Parathyroid adenoma (tissue), 2 donors: Measurements from ENCODE around the gene CLIP1.

Source experiments
- H2AFZ ChIP-seq: fragments of 300-600 bp; sonication (generic); one replicate; pipeline ENCODE4 v1.7.0; 2017; ENCODE audit warnings: antibody characterized with exemption, mild to moderate bottlenecking
- H3K27ac ChIP-seq: fragments of 300-600 bp; sonication (generic); one replicate; pipeline ENCODE4 v1.7.0; 2017
- H3K27me3 ChIP-seq: fragments of 300-600 bp; sonication (generic); one replicate; pipeline ENCODE4 v1.7.0; 2017; ENCODE audit warnings: low read length; ENCODE audit not compliant: control insufficient read depth, insufficient read depth
- H3K36me3 ChIP-seq: fragments of 300-600 bp; sonication (generic); one replicate; pipeline ENCODE4 v1.7.0; 2017; ENCODE audit warnings: low read length; ENCODE audit not compliant: control insufficient read depth, insufficient read depth
- H3K4me1 ChIP-seq: fragments of 300-600 bp; sonication (generic); one replicate; pipeline ENCODE4 v1.7.0; 2017; ENCODE audit warnings: control low read depth
- H3K4me2 ChIP-seq: fragments of 300-600 bp; sonication (generic); one replicate; pipeline ENCODE4 v1.7.0; 2017; ENCODE audit warnings: low read length
- H3K4me3 ChIP-seq: fragments of 300-600 bp; sonication (generic); one replicate; pipeline ENCODE4 v1.7.0; 2017; ENCODE audit warnings: low read depth, low read length
- H3K79me2 ChIP-seq: fragments of 300-600 bp; sonication (generic); one replicate; pipeline ENCODE4 v1.7.0; 2017; ENCODE audit warnings: control low read depth
- H3K9ac ChIP-seq: fragments of 300-600 bp; sonication (generic); one replicate; pipeline ENCODE4 v1.7.0; 2017; ENCODE audit warnings: mild to moderate bottlenecking
- H3K9me3 ChIP-seq: fragments of 300-600 bp; sonication (generic); one replicate; pipeline ENCODE4 v1.7.0; 2017; ENCODE audit warnings: low read length; ENCODE audit not compliant: control insufficient read depth
- CTCF ChIP-seq: fragments of 300-600 bp; sonication (generic); IDR thresholded peaks from one replicate; pipeline ENCODE4 v1.7.0; 2017; ENCODE audit warnings: antibody characterized with exemption, mild to moderate bottlenecking
- donor health status: primary hyperparathyroidism.

CLIP1 gene

GRCh38 chr12:122293081-122293480 is 129.4 kb downstream of the CLIP1 start:
- no peaks in the 10 kb centered on the region for H3K9me3 ChIP-seq
- H3K4me2 ChIP-seq, result no peak overlapping the region
- no peak overlapping the region for H2AFZ ChIP-seq
- no peaks in the 10 kb centered on the region for H3K36me3 ChIP-seq
- H3K4me1 ChIP-seq, result no peaks in the 10 kb centered on the region
- no peaks in the 10 kb centered on the region for H3K27me3 ChIP-seq
- H3K9ac ChIP-seq, result no peak overlapping the region
- peaks cover 2% of the 10 kb centered on the region for H3K79me2 ChIP-seq
- TF ChIP-seq CTCF, result no peak
- no peak overlapping the region for H3K27ac ChIP-seq
- H3K4me3 ChIP-seq, result no peak overlapping the region

GRCh38 chr12:122291431-122291830 is 131.0 kb downstream of the CLIP1 start:
- no peaks in the 10 kb centered on the region for H3K4me1 ChIP-seq
- no peaks in the 10 kb centered on the region for H3K27me3 ChIP-seq
- H3K9ac ChIP-seq, result no peak overlapping the region
- no peak overlapping the region for H2AFZ ChIP-seq
- H3K4me3 ChIP-seq, result no peak overlapping the region
- no peak overlapping the region for H3K4me2 ChIP-seq
- H3K9me3 ChIP-seq, result no peaks in the 10 kb centered on the region
- no peak for TF ChIP-seq CTCF
- H3K27ac ChIP-seq, result no peak overlapping the region
- H3K36me3 ChIP-seq, result no peaks in the 10 kb centered on the region
- H3K79me2 ChIP-seq, result peaks cover 2% of the 10 kb centered on the region

- no peaks in the 10 kb centered on the region for H3K79me2 ChIP-seq
- H3K4me3 ChIP-seq, result no peak overlapping the region
- no peaks in the 10 kb centered on the region for H3K36me3 ChIP-seq
- H3K4me2 ChIP-seq, result no peak overlapping the region
- H3K9ac ChIP-seq, result no peak overlapping the region
- H3K27me3 ChIP-seq, result no peaks in the 10 kb centered on the region
- H3K27ac ChIP-seq, result no peak overlapping the region
- H2AFZ ChIP-seq, result no peak overlapping the region
- no peaks in the 10 kb centered on the region for H3K4me1 ChIP-seq
- H3K9me3 ChIP-seq, result no peaks in the 10 kb centered on the region
- TF ChIP-seq CTCF, result no peak
These were observed 138.8 kb downstream of the CLIP1 start for GRCh38 chr12:122283680-122284079.

GRCh38 chr12:122282061-122282460 is 140.4 kb downstream of the CLIP1 start:
- Histone ChIP-seq H3K27ac (no peak overlapping the region), H3K27me3 (no peaks in the 10 kb centered on the region), H2AFZ (no peak overlapping the region), H3K9me3 (no peaks in the 10 kb centered on the region), H3K9ac (no peak overlapping the region), H3K4me2 (no peak overlapping the region), H3K4me1 (no peaks in the 10 kb centered on the region), H3K4me3 (no peak overlapping the region), H3K36me3 (no peaks in the 10 kb centered on the region), H3K79me2 (no peaks in the 10 kb centered on the region)
- no peak for TF ChIP-seq CTCF

- no peaks in the 10 kb centered on the region for H3K9me3 ChIP-seq
- no peak overlapping the region for H3K4me3 ChIP-seq
- no peaks in the 10 kb centered on the region for H3K36me3 ChIP-seq
- H3K79me2 ChIP-seq, result no peaks in the 10 kb centered on the region
- H3K4me1 ChIP-seq, result no peaks in the 10 kb centered on the region
- H3K27me3 ChIP-seq, result no peaks in the 10 kb centered on the region
- no peak overlapping the region for H3K9ac ChIP-seq
- no peak overlapping the region for H3K4me2 ChIP-seq
- H2AFZ ChIP-seq, result no peak overlapping the region
- no peak for TF ChIP-seq CTCF
- no peak overlapping the region for H3K27ac ChIP-seq
These were observed 146.2 kb downstream of the CLIP1 start for GRCh38 chr12:122276242-122276641.
